ENCODE measurements around the gene HMOX1. TPM values are rescaled to one million over a fixed set of nuclear protein-coding genes. Genes with fewer than 3 reads are reported as not detected.

The HMOX1 gene
- total RNA-seq, 2 experiments from 2014 or later, result 0.22 TPM; not detected in 1

DNA sequence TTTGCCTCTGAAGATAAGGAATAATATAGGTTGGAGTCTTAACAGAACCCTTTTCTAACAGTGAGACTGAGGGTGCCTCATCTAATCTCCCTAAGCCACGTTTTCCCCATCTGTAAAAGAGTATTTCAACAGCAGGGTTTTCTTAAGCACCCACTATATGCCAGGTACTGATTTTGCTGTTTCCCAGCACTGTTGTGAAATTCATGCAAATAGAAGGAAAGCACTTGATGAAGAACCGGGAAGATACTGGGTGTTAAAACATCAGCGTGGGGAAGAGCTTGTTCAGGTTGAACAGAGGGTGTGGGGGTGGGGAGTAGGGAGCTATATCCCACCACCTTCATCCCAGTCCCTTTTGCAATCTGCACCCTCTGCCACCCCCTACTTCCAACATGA lies 2.8 kb downstream of the HMOX1 start:
- Mint-ChIP-seq H3K27ac (no peak overlapping the region), H3K4me3 (no peak overlapping the region), H3K27me3 (peaks cover 32% of the 10 kb centered on the region), H3K9me3 (no peaks in the 10 kb centered on the region), H3K4me1 (ENCODE audit: low read depth) (peaks cover 5% of the 10 kb centered on the region), H3K36me3 (ENCODE audit: low read depth) (no peaks in the 10 kb centered on the region)
- intact Hi-C loops (cut with micrococcal nuclease), result loop anchor here (2.0 kb wide), 1 partner anchor 19 kb away; no protein-coding TSS in a partner anchor
- TF ChIP-seq, protein P1, sequence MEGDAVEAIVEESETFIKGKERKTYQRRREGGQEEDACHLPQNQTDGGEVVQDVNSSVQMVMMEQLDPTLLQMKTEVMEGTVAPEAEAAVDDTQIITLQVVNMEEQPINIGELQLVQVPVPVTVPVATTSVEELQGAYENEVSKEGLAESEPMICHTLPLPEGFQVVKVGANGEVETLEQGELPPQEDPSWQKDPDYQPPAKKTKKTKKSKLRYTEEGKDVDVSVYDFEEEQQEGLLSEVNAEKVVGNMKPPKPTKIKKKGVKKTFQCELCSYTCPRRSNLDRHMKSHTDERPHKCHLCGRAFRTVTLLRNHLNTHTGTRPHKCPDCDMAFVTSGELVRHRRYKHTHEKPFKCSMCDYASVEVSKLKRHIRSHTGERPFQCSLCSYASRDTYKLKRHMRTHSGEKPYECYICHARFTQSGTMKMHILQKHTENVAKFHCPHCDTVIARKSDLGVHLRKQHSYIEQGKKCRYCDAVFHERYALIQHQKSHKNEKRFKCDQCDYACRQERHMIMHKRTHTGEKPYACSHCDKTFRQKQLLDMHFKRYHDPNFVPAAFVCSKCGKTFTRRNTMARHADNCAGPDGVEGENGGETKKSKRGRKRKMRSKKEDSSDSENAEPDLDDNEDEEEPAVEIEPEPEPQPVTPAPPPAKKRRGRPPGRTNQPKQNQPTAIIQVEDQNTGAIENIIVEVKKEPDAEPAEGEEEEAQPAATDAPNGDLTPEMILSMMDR (IDR thresholded peaks at IDR 0.05), result no peak
- no peak for ATAC-seq
- POLR2A ChIA-PET, result no interaction called here
- DNase-seq, result no peak
- CTCF ChIA-PET, result interaction anchor here (0.7 to 0.9 kb wide), 2 partner anchors 15 to 290 kb away, joined by 3 read pairs; no protein-coding TSS in a partner anchor

DNA sequence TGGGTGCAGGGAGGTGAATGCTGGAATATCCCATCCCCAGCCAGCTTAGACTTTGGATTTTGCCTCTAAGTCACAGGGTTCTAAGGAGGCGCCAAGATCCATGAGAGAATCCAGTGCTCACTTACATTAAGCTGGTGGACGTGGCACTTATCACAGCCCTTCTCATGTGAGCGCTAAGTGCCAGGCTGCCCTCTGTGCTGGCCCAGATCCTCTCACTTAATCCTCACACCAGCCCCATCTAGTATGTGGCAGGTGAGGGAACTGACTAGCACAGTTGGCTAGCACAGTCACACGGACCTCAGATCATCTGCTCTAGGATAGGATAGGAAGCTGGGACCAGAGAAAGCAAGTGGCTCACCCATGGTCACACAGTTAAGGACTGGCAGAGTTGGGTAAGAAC lies 3.6 kb downstream of the HMOX1 start:
- POLR2A ChIA-PET, result interaction anchor here (0.8 kb wide), 2 partner anchors 12 to 40 kb away, joined by 3 to 4 read pairs; no protein-coding TSS in a partner anchor

DNA sequence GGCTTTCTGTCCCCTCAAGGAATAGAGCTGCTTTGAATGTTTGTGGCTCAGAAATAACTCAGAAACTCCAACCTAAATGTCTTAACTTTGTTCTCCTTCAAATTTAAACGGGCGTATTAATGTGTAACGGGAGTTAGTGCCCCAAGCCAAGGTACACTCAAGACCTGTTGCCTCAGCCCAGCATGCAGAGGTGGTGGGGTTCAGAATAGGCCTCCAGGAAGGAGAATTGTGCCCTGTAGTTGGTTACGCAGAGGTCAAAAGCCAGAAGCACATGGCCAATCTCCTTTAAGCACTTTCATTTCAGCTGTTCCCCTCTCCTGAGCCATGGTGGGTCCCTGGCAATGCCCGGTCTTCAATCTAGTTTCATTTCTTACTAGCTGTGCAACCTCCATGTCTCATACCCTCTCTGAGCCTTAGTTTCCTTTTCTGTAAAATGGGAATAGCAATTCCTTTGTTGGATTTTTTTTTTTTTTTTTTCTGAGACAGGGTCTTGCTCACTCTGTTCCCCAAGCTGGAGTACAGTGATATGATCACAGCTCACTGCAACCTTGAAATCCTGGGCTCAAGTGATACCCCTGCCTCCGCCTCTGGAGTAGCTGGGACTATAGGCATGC lies 4.2 kb downstream of the HMOX1 start:
- no peak overlapping the region for H3K4me3 Mint-ChIP-seq
- DNase-seq (no peak), ATAC-seq (no peak)
- intact Hi-C loops (cut with micrococcal nuclease), result loop anchor here (2.0 kb wide), 1 partner anchor 20 kb away; no protein-coding TSS in a partner anchor
- TF ChIP-seq, protein P1 (IDR thresholded peaks at IDR 0.05), result no peak
- no peaks in the 10 kb centered on the region for H3K36me3 Mint-ChIP-seq (ENCODE audit: low read depth)
- peaks cover 35% of the 10 kb centered on the region for H3K27me3 Mint-ChIP-seq
- no peaks in the 10 kb centered on the region for H3K9me3 Mint-ChIP-seq
- H3K4me1 Mint-ChIP-seq (ENCODE audit: low read depth), result peaks cover 5% of the 10 kb centered on the region
- ChIA-PET CTCF (no interaction called here), POLR2A (interaction anchor here (0.8 kb wide), 2 partner anchors 13 to 41 kb away, joined by 3 to 4 read pairs; no protein-coding TSS in a partner anchor)
- H3K27ac Mint-ChIP-seq, result no peak overlapping the region

More for the DNA sequence above, 3.6 kb downstream of the HMOX1 start:
- H3K4me1 Mint-ChIP-seq (ENCODE audit: low read depth), result peaks cover 5% of the 10 kb centered on the region
- DNase-seq, result no peak
- CTCF ChIA-PET, result no interaction called here
- no peak for ATAC-seq
- H3K9me3 Mint-ChIP-seq, result no peaks in the 10 kb centered on the region
- H3K36me3 Mint-ChIP-seq (ENCODE audit: low read depth), result no peaks in the 10 kb centered on the region
- intact Hi-C loops (cut with micrococcal nuclease), result loop anchor here (2.0 kb wide), 1 partner anchor 20 kb away; no protein-coding TSS in a partner anchor
- H3K27me3 Mint-ChIP-seq, result peaks cover 36% of the 10 kb centered on the region
- no peak overlapping the region for H3K27ac Mint-ChIP-seq
- no peak overlapping the region for H3K4me3 Mint-ChIP-seq
- TF ChIP-seq, protein P1 (IDR thresholded peaks at IDR 0.05), result no peak

DNA sequence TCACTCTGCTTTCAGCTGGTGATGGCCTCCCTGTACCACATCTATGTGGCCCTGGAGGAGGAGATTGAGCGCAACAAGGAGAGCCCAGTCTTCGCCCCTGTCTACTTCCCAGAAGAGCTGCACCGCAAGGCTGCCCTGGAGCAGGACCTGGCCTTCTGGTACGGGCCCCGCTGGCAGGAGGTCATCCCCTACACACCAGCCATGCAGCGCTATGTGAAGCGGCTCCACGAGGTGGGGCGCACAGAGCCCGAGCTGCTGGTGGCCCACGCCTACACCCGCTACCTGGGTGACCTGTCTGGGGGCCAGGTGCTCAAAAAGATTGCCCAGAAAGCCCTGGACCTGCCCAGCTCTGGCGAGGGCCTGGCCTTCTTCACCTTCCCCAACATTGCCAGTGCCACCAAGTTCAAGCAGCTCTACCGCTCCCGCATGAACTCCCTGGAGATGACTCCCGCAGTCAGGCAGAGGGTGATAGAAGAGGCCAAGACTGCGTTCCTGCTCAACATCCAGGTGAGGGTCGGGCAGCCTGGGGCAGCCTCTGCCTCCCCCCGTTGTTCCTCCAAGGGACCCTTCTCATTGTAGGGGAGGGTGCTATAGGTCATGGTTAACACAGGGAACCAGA lies 5.9 kb downstream of the HMOX1 start:
- POLR2A ChIA-PET, result no interaction called here
- no peak overlapping the region for H3K27ac Mint-ChIP-seq
- H3K9me3 Mint-ChIP-seq, result no peaks in the 10 kb centered on the region
- no peaks in the 10 kb centered on the region for H3K4me1 Mint-ChIP-seq (ENCODE audit: low read depth)
- H3K27me3 Mint-ChIP-seq, result peaks cover 24% of the 10 kb centered on the region
- H3K4me3 Mint-ChIP-seq, result no peak overlapping the region
- DNase-seq (no peak), ATAC-seq (no peak)
- CTCF ChIA-PET, result no interaction called here
- intact Hi-C loops (cut with micrococcal nuclease), result no loop called here
- H3K36me3 Mint-ChIP-seq (ENCODE audit: low read depth), result no peaks in the 10 kb centered on the region
- TF ChIP-seq, protein P1 (IDR thresholded peaks at IDR 0.05), result no peak

DNA sequence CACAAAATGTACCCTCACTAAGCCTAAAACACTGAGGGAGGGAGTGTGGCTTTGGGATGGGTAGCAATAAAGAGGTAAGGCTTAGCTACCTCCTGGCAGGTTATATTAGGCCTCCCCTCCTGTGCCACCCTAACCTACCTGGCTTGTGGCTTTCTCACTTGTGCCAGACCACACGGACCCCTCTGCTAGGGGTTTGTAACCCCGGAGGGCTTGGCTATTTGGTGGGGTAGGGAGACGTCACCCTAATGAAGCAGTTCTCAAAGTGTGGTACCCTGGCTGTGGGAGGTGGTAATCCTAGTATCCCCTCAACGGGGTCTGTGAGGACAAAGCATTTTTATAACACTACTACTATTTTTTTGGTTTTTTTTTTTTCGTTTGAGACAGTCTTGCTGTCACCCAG lies 10.0 kb downstream of the HMOX1 start:
- H3K4me3 Mint-ChIP-seq, result no peak overlapping the region
- peaks cover 3% of the 10 kb centered on the region for H3K4me1 Mint-ChIP-seq (ENCODE audit: low read depth)
- no peaks in the 10 kb centered on the region for H3K36me3 Mint-ChIP-seq (ENCODE audit: low read depth)
- DNase-seq (no peak), ATAC-seq (no peak)
- intact Hi-C loops (cut with micrococcal nuclease), result no loop called here
- ChIA-PET CTCF (interaction anchor here (1.1 kb wide), 1 partner anchor 11 kb away, joined by 3 read pairs; no protein-coding TSS in a partner anchor), POLR2A (interaction anchor here (0.7 to 2.6 kb wide), 4 partner anchors 9 to 63 kb away, joined by 3 to 6 read pairs (median 4); partner anchors contain the start of gene MCM5)
- H3K27me3 Mint-ChIP-seq, result peaks cover 6% of the 10 kb centered on the region
- no peaks in the 10 kb centered on the region for H3K9me3 Mint-ChIP-seq
- TF ChIP-seq, protein P1 (IDR thresholded peaks at IDR 0.05), result no peak
- no peak overlapping the region for H3K27ac Mint-ChIP-seq
